Activated naive CD4-positive, alpha-beta T cell (primary cell): ENCODE data around the gene KRT17.
A peak's percentile ranks its signal among the peaks of the same experiment; 100 is the strongest.
"Not testable (repeated sequence)": the region's sequence is repeated elsewhere in the genome, so short reads cannot be mapped to it uniquely, and the experiment has no call there.

Experiments used
- DNase-seq, 4 experiments: peaks; one replicate each; lab custom pipeline; 2025; lab: John Stamatoyannopoulos, UW

KRT17 gene

DNA sequence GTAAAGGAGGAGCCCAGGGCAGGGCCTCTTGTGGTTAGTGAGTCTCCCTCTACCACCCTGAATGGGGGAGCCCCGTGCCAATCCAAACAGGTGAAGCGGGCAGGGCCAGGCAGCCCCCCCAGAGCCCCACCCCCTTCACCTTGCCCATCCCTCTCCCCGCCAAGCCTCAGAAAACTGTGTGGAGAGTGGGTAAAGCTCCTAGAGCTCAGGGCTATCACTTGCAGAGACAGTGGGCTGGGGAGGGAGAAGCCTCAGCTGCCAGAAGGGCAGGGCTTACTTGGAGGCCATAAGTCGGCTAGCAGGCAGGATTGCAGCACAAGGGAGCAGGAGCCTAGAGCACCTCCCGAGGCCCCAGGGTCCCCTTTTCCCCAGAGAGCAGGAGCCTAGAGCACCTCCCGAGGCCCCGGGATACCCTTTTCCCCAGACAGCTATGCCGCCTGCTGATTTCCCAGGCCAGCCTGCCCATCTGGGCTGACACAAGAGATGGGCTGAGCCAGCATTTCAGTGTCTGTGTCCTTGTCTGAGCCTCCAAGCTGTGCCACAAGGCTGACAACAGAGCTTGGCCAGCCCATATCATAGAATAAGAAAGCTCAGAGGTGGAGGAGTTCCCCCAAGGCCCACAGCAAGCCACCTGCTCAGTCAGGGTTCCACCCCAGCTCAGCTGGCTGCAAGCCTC lies 30.9 kb downstream of the KRT17 start:
- no peak for DNase-seq

DNA sequence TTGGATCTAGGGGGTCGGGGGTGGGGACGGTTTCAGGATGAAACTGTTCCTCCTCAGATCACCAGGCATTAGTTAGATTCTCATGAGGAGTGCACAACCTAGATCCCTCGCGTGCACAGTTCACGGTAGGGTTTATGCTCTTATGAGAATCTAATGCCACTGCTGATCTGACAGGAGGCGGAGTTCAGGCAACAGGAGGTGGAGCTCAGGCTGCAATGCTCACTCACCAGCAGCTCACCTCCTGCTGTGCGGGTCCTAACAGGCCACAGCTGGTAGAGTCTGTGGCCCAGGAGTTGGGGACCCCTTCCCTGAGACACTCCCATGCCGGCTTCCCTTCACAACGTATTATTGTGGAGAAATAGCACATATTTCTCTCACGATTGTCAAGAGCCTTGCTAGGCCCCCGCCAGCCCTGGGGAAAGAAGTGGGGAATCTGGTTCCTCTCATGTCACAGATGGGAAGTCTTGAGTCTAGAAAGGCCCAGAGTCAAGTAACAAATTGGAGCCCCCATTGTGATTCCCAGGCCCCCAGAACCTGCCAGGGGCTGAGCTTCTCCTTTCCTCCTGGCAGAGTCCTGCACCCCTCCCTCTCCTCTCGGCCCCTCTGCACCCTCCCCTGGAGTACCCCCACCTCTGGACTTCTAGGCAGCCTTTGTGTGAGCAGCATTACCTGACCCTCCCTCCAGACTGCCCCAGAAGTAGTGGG lies 31.6 kb downstream of the KRT17 start:
- DNase-seq = no peak

DNA sequence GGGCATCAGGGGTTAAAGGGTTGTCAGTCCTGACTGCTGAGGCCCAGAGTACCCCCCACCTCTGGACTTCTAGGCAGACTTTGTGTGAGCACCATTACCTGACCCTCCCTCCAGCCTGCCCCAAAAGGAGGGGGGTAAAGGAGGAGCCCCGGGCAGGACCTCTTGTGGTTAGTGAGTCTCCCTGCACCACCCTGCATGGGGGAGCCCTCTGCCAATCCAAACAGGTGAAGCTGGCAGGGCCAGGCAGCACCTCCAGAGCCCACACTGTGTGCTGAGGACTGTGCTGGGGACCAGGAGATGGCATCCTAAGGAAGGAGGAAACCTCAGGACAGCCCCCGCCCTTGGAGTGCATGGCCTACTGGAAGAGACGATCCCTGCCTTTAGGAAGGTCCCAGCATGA lies 35.1 kb downstream of the KRT17 start:
- no peak for DNase-seq

DNA sequence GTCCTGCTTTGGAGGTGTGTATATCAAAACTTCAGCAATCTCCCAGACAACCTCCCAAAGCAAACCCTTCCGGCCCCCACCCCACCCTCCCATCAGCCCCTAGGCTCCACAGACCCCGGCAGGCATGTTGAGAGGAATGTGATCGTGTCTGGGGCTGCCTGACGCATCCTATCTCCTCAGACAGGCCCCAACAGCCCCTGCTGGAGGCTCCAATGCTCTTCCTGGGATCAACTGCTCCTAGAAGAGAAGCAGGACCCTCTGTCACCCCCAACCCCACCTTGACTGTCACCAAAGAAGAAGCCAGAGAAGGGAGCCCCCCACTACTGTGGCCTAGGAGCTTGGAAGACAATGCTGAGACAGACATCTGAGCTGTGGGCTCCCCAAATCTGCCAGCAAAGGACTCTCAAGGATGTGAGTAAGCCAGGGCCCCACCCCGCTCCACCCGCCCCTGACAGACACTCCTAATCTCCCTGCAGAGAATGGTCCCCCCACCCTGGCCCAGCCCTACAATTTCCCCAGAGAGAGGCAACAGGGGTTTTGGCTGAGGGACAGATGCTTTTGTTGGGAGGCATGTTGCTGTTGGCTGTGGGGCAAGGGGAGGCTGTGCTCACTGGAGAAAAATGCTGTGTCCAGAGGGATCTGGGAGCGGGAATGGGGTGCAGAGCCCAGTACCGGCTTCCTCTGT lies 36.1 kb downstream of the KRT17 start:
- no peak for DNase-seq

DNA sequence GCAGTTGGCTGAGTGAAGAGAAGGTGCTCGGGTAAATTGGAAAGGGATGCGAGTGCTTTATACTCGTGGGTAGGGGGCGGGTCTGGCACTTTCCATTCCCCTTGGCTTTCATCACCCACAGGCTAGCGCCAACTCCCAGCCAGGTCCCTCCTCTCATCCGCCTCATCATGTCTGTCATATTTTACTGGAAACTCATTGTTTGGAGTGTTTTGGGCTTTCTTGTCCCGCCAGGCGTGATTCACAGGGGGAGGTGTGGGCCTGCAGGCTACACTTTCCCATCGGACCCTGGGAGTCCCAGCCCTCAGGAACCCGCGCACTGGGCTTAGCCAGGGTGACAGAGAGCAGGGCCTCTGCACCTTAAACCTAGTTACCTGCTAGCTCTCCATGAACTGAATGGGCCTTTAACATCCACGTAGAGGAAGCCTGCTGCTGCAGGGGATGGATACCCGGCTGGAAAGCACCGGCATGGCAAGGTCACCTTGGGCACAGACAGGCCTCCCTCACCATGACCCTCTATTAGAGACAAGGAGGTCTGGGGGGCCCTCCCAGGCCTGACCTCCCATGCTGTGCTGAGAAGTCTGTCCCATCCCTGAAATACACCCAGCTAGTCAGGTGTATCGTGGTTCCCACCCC lies 37.4 kb downstream of the KRT17 start, which contains the start of gene KRT14:
Gene KRT14 (minus strand): TSS at position 33 of the 633 bp plus-strand sequence. CDS start 61 bp downstream, outside the sequence.
- no peak for DNase-seq

DNA sequence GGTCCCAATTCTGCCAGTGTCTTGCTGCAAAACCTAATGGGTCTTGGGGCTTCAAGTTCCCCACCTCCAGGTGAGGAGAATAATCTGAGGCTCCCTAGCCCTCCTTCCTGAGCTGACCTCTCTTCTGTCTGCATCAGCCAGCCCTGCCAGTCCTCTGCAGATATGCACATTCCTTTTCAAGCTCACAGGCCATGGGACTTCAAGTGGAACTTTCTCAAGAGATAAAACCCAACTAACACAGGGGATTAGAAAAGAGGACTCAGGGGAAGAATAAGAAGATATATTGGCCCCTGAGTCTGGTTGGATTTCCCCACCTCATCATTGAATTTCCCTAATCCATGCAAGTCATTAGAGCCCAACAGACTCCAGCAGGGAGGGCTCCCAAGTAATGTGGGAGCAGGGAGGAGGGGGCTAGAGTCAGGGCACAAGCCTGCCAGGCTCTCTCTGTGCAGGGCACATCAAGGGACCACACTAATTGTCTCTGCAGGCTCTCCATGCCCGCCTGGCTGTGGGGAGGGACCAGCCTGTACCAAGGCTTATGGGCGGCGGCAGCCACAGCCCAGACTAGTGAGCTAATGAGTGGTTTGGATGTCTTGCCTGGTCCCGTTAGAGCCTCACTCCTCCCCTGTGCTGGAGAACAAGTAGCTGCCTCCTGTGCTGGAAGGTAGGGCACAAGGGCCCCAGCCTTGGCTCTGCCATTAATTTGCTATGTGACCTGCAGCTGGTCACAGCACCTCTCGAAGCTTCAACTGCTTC lies 38.9 kb downstream of the KRT17 start:
- no peak for DNase-seq

DNA sequence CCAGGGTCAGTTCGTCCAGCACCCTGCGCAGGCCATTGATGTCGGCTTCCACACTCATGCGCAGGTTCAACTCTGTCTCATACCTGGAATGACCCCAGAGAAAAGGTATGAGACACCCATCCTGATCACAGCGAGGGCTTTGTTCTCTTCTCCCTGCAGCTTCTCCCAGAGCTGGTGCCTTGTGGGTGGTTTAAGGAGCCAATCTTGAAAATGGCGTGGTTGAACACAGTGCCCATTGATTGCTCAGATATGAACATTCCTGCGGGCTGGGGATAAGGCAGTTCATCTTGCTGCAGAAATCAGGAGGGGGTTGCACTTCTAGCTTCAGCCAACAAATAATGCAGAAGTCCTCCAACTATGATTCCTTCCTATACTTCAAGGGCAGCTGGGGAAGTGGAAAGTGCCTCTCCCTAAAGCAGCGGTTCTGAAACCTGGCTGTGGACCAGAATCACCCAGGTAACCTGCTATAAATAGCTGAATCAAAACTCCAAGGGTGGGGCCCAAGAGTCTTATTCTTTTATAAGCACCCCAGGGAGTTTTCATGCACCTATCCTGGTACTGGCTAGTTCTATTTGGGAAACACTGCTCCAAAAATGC lies 39.9 kb downstream of the KRT17 start:
- not testable (repeated sequence) for DNase-seq

DNA sequence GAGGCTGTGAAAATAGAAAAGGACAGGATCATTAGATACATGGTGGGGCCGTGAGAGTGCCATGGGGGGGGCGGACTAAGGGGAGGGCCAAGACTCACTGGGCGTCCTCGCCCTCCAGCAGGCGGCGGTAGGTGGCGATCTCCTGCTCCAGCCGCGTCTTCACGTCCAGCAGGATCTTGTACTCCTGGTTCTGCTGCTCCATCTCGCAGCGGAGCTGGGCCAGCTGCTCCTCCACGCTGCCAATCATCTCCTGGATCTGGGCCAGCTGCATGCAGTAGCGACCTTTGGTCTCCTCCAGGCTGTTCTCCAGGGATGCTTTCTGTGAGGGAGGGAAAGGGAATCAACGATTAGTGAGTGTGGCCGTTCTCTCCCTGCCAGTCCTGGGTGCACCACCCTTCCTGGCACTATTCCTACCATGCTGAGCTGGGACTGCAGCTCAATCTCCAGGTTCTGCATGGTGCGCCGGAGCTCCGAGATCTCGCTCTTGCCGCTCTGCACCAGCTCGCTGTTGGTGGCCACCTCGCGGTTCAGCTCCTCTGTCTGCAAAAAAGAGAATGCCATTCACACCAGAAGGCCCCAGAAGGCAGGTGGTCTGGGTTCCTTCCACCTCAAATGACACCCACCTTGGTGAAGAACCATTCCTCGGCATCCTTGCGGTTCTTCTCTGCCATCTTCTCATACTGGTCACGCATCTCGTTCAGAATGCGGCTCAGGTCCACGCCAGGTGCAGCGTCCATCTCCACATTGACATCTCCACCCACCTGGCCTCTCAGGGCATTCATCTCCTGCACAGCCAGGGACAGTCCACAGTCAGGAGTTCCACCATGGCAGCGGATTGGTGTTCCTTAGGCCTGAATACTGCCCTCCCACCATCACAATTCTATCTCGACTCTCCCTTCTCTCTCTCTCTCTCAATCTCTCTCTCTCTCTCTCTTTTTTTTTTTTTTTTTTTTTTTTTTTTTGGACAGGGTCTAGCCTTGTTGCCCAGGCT lies 40.9 kb downstream of the KRT17 start:
- DNase-seq = no peak

DNA sequence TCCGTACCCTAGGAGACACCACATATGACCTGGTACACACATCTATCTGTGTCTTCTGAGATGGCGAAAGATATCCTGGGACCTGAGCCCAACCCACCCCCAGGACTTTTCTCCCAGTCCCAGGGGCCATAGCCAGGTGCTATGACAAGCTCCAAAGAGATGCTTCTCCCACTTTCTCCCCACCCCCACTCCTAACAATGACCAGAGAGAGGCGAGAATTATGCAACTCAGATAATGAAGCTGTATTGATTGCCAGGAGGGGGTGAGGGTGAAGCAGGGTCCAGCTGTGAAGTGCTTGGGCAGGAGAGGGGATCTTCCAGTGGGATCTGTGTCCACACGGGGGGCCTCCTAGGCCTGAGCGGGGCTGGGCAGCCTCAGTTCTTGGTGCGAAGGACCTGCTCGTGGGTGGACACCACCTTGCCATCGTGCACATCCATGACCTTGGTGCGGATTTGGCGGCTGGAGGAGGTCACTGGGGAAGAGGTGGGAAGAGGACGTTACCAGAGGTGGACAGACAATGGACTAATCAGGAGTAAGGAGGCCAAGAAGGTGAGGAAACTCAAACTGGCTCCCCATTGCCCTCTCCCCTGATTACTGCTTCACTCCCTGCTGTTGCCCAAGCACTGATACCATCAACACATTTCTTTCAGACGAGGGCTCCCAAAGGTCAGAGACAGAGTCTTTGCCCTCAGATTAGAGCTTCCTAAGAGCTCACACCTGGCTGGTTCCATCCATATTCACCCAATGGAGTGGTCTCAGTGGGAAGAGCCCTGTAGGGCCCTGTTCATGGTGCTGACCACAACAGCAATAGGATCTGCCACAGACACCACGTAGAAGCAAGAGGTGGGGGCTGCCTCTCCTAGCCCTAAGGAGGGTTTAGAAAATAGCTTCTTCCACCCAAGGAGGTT lies 42.1 kb downstream of the KRT17 start:
- not testable (repeated sequence) for DNase-seq

DNA sequence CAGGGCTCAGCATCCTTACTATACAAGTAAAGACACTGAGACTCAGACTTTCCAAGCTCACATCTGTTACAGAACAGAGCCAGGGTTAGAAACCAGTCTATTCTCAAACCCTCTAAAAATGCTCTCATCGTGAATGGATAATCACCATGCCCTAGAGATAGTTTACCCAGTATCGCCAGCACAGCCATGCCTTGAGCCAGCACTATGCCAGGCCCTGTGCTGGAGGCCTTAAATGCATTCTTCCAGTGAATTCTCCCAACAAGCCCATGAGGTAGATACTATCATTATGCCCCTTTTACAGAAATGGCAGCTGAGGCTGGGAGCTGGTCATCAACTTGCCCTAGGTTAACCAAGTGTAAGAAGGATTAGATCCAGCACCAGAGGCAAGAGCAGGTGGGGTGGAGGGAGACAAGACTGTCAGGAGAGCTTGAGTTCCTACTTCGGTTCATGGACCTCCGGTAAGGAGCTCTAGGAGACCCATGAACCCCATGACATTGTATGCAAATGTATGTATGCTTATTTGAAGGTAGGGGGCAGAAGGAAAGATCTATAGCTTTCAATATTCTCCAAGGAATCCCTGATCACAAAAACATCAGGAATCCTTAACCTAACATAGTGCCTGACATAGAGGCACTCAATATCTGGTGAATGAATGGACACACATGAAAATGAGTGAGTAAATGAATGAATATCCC lies 42.9 kb downstream of the KRT17 start:
- no peak for DNase-seq

DNA sequence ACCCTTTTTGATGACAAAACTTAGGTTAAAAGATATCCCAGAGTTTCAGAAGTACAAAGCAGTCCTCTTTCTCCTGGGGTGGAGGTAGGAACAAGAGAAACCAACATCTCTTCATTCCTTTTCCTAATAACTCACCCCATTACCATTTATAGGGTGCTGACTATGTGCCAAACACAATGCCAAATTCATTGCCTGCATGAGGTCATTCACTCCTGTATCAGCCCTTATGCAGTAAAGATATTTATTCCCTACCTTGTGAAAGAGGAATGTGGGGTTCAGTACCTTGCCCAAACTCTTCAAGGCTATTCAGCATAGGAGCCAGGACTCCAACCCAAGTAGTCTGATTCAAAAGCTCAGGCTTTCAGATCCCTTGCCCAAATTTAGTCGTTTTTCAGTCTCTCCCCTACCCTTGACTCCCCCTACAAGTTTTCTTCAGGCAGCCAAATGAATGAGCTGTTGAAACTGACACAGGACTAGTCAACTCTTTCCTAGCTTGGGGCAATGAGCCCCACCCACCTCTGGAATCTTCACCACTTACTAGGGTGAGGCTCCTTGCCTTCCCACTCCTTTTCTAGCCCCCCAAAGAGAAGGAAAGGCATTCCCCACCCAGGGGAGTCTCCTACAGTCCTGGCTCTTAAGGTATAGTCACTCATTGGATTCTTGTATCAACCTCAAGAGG lies 43.5 kb downstream of the KRT17 start:
- no peak for DNase-seq

DNA sequence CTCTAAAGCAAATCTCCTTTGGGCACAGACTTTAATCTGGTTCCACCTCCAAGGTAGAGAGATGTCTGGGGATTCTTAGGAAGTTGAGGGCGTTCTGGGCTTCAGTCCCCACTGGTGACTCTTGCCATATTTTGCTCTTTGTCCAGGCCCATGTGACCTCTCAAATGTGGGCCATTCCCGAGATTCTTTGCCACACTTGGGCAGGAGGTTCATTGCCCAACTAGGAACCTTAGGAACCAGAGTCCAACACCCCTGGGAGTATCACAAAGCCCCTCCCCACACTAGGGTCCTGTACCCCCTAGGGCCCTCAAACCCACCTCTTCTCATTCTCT lies 44.2 kb downstream of the KRT17 start:
- DNase-seq = no peak

DNA sequence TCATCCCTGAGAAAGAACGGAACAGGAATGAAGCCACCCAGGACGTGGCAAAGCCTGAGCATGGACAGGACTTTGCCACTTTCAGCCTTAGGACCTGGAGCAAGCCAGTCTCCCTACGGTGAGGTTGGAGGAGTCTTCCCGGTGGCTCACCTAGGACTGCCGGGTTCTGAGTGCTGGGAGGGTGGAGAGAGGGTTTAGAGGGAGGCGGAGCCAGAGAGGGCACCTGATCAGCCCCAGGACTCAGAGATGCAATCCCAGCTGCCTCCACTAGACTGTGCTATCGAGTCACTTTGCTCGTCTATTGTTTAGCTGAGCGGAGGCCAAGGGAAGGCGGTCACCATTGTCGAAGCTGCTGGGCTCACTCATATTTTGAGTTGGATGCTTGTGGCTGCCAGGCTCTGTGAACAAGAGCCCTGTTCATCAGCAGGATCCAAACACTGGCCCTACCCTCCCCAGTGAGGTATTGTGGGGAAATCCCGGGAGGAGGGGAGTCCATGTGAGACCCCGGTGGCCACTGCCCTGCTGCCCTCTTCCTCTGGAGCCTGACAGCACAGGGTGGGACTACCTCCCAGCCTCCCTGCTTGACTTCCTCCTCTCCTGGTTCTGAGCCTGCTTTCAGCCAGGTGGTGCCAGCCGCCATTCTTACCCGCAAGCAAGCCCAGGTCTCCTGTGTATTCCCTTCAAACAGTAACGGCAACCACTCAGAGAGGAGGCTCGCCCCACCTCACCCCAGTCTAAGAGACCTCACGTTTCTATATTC lies 44.7 kb downstream of the KRT17 start:
- DNase-seq = peak in 2 of 4 experiments; percentile 11 to 15

DNA sequence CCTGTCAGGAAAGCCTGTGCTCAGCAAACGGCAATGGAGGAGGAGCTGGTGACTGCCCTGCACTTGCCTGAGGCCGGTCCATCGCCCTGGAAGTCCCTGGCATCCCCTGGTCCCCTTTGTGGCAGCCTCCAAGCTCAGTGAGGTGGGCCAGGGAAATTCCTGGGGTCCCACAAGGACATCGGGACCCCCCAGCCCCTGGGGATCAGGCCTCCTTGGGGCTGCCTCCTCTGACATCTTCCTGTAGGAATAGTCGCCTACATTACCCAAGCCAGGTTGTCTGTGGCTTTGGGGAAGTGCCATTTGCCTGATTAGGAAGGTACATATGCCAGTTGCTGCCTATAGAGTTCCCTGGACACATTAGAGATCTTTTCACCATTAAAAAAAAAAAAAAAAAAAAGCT lies 45.4 kb downstream of the KRT17 start:
- DNase-seq = no peak

DNA sequence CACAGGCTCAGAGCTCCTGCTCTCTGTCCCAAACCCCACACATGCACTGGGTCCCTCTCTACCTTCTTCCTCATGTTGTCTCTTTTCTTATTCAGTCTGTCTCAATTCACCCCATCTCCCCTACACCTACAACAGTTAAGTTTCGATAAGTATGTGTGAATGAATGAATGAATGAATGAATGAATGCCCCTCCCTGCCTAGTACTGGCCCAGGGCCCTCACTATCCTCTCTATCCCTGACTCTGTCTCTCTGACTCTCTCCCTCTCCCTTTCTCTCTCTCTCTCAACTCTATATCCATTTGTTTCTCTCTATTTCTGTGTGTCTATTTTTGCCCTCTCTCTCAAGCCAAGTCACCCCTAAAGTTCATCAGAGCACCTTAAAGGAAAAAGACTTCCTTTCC lies 45.8 kb downstream of the KRT17 start:
- DNase-seq = no peak

DNA sequence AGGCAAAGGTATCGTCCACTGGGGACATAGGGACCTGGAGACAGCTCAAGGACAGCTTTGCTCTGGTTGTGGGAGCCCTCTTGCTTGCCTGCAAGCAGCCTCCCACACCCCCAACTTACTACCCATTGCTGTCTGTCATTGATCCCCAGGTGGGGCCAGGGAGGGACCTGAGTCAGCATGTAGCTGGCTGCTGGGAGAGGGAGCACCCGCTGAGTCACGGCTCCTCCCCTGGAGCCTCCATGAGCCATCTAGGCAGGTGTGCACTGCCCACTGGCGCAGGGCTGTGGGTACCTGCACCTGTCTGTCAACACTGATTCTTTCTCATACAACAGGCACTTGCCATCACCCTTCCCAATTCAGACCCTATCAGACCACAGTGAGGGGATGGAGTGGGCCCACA lies 47.6 kb downstream of the KRT17 start:
- DNase-seq = not testable (repeated sequence)

DNA sequence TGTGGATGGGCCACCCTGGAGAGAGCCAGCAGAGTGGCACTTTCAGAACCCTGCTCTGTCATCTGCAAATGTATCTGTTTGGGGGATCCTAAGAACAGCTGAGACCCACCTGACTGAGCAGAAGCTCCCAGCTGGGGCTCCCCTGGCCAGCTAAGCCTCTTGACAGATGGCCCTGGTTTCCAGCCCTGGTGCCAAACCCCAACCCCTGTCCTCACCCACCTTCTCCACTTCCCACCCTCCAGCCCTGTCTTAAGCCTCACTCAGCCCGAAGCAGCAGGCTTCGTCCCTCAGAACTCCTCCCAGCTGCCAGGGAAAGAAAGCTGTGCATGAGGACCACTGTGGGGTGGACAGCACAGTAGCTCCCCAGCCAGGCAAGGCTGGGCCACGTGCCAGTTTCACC lies 49.0 kb downstream of the KRT17 start:
- no peak for DNase-seq
